CD4-positive, alpha-beta T cell treated with Interleukin-10 for 1 hour (primary cell): ENCODE data around the gene DNAJC5G.
"Not testable (repeated sequence)": the region's sequence is repeated elsewhere in the genome, so short reads cannot be mapped to it uniquely, and the experiment has no call there.

Experiments
- DNase-seq: peaks from one replicate; pipeline ENCODE4 v3.0.0-alpha.2; 2020

The DNAJC5G gene

DNA sequence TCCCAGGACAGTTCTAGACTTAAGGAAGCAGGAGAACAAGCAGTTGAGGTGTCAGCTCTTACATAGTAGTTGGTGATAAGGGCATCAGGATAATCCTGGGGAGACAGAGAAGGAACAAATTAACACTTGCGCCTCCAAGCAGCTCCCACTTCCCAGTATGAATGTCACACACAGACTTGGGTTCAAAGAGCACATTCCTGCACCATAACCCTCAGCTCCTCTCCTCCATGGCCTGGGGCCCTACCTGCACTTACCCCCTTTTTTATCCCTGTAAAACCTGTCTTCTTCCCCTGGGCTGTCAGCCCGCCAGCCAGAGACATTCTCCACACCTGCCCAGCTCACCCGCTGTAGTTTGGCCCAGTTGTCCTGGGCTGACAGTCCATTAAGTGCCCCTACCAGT is 36.9 kb downstream of the DNAJC5G start:
- no peak for DNase-seq

DNA sequence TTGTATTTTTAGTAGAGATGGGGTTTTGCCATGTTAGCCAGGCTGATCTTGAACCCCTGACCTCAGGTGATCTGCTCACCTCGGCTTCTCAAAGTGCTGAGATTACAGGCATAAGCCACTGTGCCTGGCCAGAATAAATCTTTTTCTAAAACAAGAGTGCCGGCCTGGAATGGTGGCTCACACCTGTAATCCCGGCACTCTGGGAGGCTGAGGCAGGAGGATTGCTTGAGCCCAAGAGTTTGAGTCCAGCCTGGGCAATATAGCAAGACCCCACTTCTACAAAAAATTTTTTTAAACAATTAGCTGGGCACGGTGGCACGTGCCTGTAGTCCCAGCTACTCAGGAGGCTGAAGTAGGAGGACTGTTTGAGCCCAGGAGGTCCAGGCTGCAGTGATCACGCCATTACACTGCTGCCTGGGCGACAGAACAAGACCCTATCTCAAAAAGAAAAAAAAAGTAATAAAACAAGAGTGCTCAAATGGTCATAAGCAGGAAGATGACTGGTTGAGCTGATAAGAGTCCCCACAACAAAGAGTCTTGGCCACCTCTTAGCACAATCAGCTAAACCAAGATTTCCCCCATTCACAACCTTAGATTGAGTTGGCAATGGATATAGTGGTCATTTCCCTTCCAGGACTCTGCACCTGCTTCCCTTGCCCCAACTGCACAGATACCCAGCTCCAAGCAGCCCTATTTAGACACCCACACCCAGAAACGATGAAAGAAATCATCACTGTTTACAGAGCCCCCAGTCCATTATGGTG is 38.8 kb downstream of the DNAJC5G start:
- DNase-seq: no peak

- no peak for DNase-seq
These were observed 39.5 kb downstream of the DNAJC5G start for GRCh38 chr2:27314709-27315108.

GRCh38 chr2:27315122-27315521 is 39.9 kb downstream of the DNAJC5G start:
- DNase-seq: no peak

- DNase-seq: no peak
These were observed 41.6 kb downstream of the DNAJC5G start for GRCh38 chr2:27316655-27317412.

GRCh38 chr2:27319839-27320238 is 44.6 kb downstream of the DNAJC5G start:
- not testable (repeated sequence) for DNase-seq

- no peak for DNase-seq
These were observed 45.8 kb downstream of the DNAJC5G start for GRCh38 chr2:27320958-27321543.

DNA sequence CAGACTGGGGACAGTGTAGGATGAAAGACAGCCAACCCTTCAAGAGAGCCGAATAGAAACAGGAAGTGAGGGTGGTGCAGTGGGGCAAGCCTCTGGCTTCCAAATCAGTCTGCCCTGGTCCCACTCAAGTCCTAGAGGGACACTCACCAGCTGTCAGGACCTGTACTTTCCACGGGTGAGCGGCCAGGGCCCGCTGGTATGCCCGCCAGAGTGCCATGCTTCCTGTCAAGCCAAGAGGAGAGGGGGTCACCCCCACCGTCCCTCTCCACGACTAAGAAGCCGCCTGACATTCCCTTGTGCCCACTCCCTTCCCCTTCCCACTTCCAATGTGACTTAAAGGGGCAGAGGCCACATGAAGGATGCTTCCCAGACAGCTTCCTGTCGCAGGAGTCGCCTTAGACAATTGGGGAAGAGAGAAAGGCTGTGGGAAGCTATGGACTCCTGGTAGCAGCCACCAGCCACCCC is 47.1 kb downstream of the DNAJC5G start:
- peak; percentile 12 for DNase-seq

- peak; percentile 89 for DNase-seq
These were observed 47.7 kb downstream of the DNAJC5G start, which contains the start of gene MPV17 for GRCh38 chr2:27322766-27323595. Gene MPV17, minus strand, starts transcription at chr2:27323097. Its CDS starts 580 bp downstream, at chr2:27322517.

DNA sequence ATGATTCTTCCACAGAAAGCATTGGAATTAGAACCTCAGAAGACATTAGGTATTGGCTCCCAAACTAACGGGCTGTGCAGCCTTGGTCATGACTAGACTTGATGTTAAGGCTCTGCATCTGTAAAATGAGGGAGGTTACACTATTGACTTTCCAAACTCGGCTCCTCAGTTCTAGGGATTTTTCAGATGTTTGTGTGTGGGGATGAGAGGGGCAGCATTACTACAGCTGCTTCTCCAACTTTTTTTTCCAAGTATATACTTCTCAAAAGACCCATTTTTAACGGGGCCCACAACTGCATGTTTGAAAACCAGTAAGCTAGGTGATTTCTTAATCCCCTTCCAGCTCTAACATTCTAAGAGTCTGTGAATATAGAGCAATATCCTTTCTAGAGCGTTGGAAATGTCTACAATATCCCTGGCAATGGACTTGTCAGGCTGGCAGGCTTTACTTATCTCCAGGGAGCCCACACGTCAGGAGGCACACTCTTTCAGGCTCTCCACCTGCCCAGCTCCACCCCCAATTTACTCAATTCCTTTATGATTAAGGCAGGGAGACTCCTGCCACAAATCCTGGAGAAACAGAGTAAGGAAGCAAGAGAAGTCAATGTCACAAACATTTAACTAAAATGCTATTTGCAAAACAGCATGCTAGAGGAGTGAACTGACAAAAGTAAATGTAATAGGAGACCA is 48.5 kb downstream of the DNAJC5G start:
- DNase-seq: no peak

DNA sequence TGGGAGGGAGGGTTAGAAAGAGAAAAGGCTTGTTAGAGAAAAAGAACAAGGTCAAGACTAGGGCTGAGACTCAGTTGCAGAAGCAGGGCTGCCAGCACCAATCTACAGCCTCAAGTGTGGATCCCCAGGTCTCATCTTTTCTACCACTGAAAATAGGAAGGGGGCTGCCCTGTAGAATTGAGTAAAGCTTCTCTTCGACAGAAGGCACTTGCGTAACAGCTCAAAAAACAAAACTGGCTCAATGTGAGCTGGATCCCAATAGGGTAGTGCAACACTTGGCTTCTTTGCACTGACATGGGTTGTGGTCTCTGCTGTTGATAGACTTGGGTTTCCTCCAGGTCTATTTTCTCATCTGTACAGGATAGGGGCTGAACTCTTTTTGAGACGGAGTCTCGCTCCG is 49.5 kb downstream of the DNAJC5G start:
- no peak for DNase-seq
